GM23338 (cell line): ENCODE measurements around the gene RNASEH2C. TPM values are rescaled to one million over a fixed set of nuclear protein-coding genes. Genes with fewer than 3 reads are reported as not detected.
"Not testable (repeated sequence)": the region's sequence is repeated elsewhere in the genome, so short reads cannot be mapped to it uniquely, and the experiment has no call there.

Experiments used
- ATAC-seq: fragments of 200-7000 bp; cut with Tn5 transposase; 3 replicates; pipeline ENCODE4 v1.9.1; 2020
- DNase-seq: peaks from one replicate; pipeline ENCODE4 v3.0.0-alpha.2; 2015; ENCODE audit warnings: low spot score
- H2AFZ ChIP-seq: fragments of 200-600 bp; sonication (generic); 2 replicates; pipeline ENCODE4 v1.8.0; 2016; ENCODE audit warnings: antibody characterized with exemption, mild to moderate bottlenecking, moderate library complexity
- H3F3A ChIP-seq: fragments of 200-600 bp; sonication (generic); replicated peaks from 2 replicates; pipeline ENCODE4 v1.8.0; 2017; ENCODE audit warnings: antibody characterized with exemption, mixed run types, low read depth
- H3K27ac ChIP-seq: fragments of 200-600 bp; sonication (generic); 2 replicates; pipeline ENCODE4 v1.6.1; 2016; ENCODE audit warnings: low read depth
- H3K27me3 ChIP-seq: fragments of 200-600 bp; sonication (generic); 2 replicates; pipeline ENCODE4 v1.8.0; 2016; ENCODE audit warnings: mild to moderate bottlenecking, mixed run types, moderate library complexity; ENCODE audit not compliant: insufficient read depth
- H3K36me3 ChIP-seq: fragments of 200-600 bp; sonication (generic); 2 replicates; pipeline ENCODE4 v1.8.0; 2016; ENCODE audit warnings: mild to moderate bottlenecking; ENCODE audit not compliant: insufficient read depth
- H3K4me1 ChIP-seq: fragments of 200-600 bp; sonication (generic); 2 replicates; pipeline ENCODE4 v1.8.0; 2016; ENCODE audit warnings: mild to moderate bottlenecking, moderate library complexity; ENCODE audit not compliant: insufficient read depth
- H3K4me2 ChIP-seq: fragments of 200-600 bp; sonication (generic); 2 replicates; pipeline ENCODE4 v1.7.1; 2017; ENCODE audit warnings: mixed run types
- H3K4me3 ChIP-seq: fragments of 200-600 bp; sonication (generic); 2 replicates; pipeline ENCODE4 v1.6.1; 2016; ENCODE audit warnings: mixed run types
- H3K79me2 ChIP-seq: fragments of 200-600 bp; sonication (generic); replicated peaks from 2 replicates; pipeline ENCODE4 v1.8.0; 2017; ENCODE audit warnings: mild to moderate bottlenecking; ENCODE audit not compliant: insufficient read depth
- H3K9me2 ChIP-seq: fragments of 200-600 bp; sonication (generic); 2 replicates; pipeline ENCODE4 v1.8.0; 2017; ENCODE audit not compliant: insufficient read depth
- H4K20me1 ChIP-seq: fragments of 200-600 bp; sonication (generic); replicated peaks from 2 replicates; pipeline ENCODE4 v1.8.0; 2017; ENCODE audit warnings: mild to moderate bottlenecking; ENCODE audit not compliant: insufficient read depth
- H3K27ac Mint-ChIP-seq: 2 replicates; pipeline ENCODE4 v1.8.0; 2020; ENCODE audit warnings: inconsistent platforms, mild to moderate bottlenecking, moderate library complexity, mixed read lengths
- H3K27me3 Mint-ChIP-seq: 3 replicates; pipeline ENCODE4 v1.8.0; 2022; ENCODE audit warnings: low read depth, mild to moderate bottlenecking, moderate library complexity, mixed read lengths, inconsistent platforms; ENCODE audit not compliant: insufficient read depth, poor library complexity
- H3K36me3 Mint-ChIP-seq: 3 replicates; pipeline ENCODE4 v1.8.0; 2021; ENCODE audit warnings: low read depth, mild to moderate bottlenecking, inconsistent platforms, moderate library complexity, mixed read lengths
- H3K4me1 Mint-ChIP-seq: 3 replicates; pipeline ENCODE4 v1.8.0; 2020; ENCODE audit warnings: mild to moderate bottlenecking, inconsistent platforms, mixed read lengths
- H3K4me3 Mint-ChIP-seq: 3 replicates; pipeline ENCODE4 v1.8.0; 2021; ENCODE audit warnings: moderate library complexity, mild to moderate bottlenecking, inconsistent platforms, mixed read lengths
- H3K9me3 Mint-ChIP-seq: 3 replicates; pipeline ENCODE4 v1.8.0; 2020; ENCODE audit warnings: moderate library complexity, mild to moderate bottlenecking, inconsistent platforms, mixed read lengths
- CREB1 ChIP-seq: fragments of 250-450 bp; sonication (Bioruptor Pico); IDR thresholded peaks from 2 replicates; pipeline ENCODE4 v1.5.0; 2020; ENCODE audit warnings: low read depth, mild to moderate bottlenecking, moderate library complexity
- CTCF ChIP-seq, 2 experiments: fragments of 200-600 bp in 1 of 2; sonication (generic) in 1 of 2; conservative IDR thresholded peaks; 2 replicates each; pipeline versions ENCODE4 v1.5.1 to v1.6.1; 2016 to 2017; ENCODE audit warnings: antibody characterized with exemption in 2 of 2, low read depth in 2 of 2, mild to moderate bottlenecking in 2 of 2, moderate library complexity in 1 of 2
- ETS1 ChIP-seq: IDR thresholded peaks from 2 replicates; pipeline ENCODE4 v1.6.1; 2016; ENCODE audit warnings: antibody characterized with exemption
- EZH2 ChIP-seq: fragments of 200-600 bp; sonication (generic); IDR thresholded peaks from one replicate; pipeline ENCODE4 v1.8.0; 2017; ENCODE audit warnings: antibody characterized with exemption, mild to moderate bottlenecking, low read depth; ENCODE audit not compliant: unreplicated experiment
- EZH2phosphoT487 ChIP-seq: fragments of 200-600 bp; sonication (generic); IDR thresholded peaks from one replicate; pipeline ENCODE4 v1.8.1; 2018; ENCODE audit warnings: antibody characterized with exemption; ENCODE audit not compliant: unreplicated experiment
- JUNB ChIP-seq: IDR thresholded peaks from one replicate; pipeline ENCODE4 v1.6.1; 2016; ENCODE audit warnings: antibody characterized with exemption; ENCODE audit not compliant: unreplicated experiment
- NANOG ChIP-seq: IDR thresholded peaks from 2 replicates; pipeline ENCODE4 v1.6.1; 2016; ENCODE audit warnings: antibody characterized with exemption, borderline replicate concordance
- POLR2AphosphoS5 ChIP-seq: IDR thresholded peaks from 2 replicates; pipeline ENCODE4 v1.6.1; 2016; ENCODE audit warnings: antibody characterized with exemption, low read depth
- STAT1 ChIP-seq: IDR thresholded peaks from one replicate; pipeline ENCODE4 v1.6.1; 2016; ENCODE audit warnings: antibody characterized with exemption; ENCODE audit not compliant: unreplicated experiment
- ZNF114 ChIP-seq: fragments of 250-450 bp; sonication (Bioruptor Pico); IDR thresholded peaks from 2 replicates; pipeline ENCODE4 v1.5.0; 2020; ENCODE audit warnings: mild to moderate bottlenecking, moderate library complexity
- ZNF331 ChIP-seq: fragments of 250-450 bp; sonication (Bioruptor Pico); IDR thresholded peaks from 2 replicates; pipeline ENCODE4 v1.5.0; 2020; ENCODE audit warnings: low read depth, mild to moderate bottlenecking, moderate library complexity
- polyA plus RNA-seq: library from polyadenylated mRNA; unstranded; fragments of >200 nt; fragmentation: Nextera tagmentation; extraction: Ambion mirVana; gene quantifications from 2 replicates; pipeline ENCODE4 v1.2.1, GENCODE V29; 2016
- total RNA-seq: library from RNA; depleted of rRNA; stranded (reverse); fragments of >200 nt; shearing (Covaris generic); gene quantifications from 2 replicates; pipeline ENCODE4 v1.2.3, GENCODE V29; 2014
- TF ChIP-seq, protein P1 (sequence below): fragments of 250-450 bp; sonication (Bioruptor Pico); IDR thresholded peaks from 2 replicates; pipeline ENCODE4 v1.5.0; 2020; ENCODE audit warnings: mild to moderate bottlenecking, moderate library complexity

The RNASEH2C gene
- total and polyA plus RNA-seq, 2 experiments from 2014 or later = 37.8 to 73.2 TPM

- H3K27ac ChIP-seq, H3K36me3 Mint-ChIP-seq, H3K4me1 ChIP-seq, H3K4me2 ChIP-seq, H3K27ac Mint-ChIP-seq, ATAC-seq, H3K4me3 Mint-ChIP-seq, H3K36me3 ChIP-seq, DNase-seq, H3F3A ChIP-seq, H3K27me3 ChIP-seq, H3K9me2 ChIP-seq, H3K4me1 Mint-ChIP-seq, H3K27me3 Mint-ChIP-seq, H3K9me3 Mint-ChIP-seq, H2AFZ ChIP-seq, H3K4me3 ChIP-seq, H4K20me1 ChIP-seq, H3K79me2 ChIP-seq: not testable (repeated sequence)
Observed at GRCh38 chr11:65683480-65683879, 37.1 kb downstream of the RNASEH2C start.

- Mint-ChIP-seq H3K27me3 (peaks cover 2% of the 10 kb centered on the region), H3K36me3 (no peaks in the 10 kb centered on the region), H3K4me1 (no peaks in the 10 kb centered on the region), H3K27ac (no peak overlapping the region), H3K9me3 (no peaks in the 10 kb centered on the region), H3K4me3 (no peak overlapping the region)
- H3K27ac ChIP-seq = no peak overlapping the region
- ATAC-seq (no peak), DNase-seq (no peak)
- H3K4me1 ChIP-seq = no peaks in the 10 kb centered on the region
- H4K20me1 ChIP-seq = no peaks in the 10 kb centered on the region
- H3K9me2 ChIP-seq = no peaks in the 10 kb centered on the region
- H3F3A ChIP-seq = no peaks in the 10 kb centered on the region
- no peaks in the 10 kb centered on the region for H3K27me3 ChIP-seq
- H3K36me3 ChIP-seq = no peaks in the 10 kb centered on the region
- H2AFZ ChIP-seq = peak overlapping the region; percentile 47; the same call in 1 of the 2 replicates
- H3K79me2 ChIP-seq = no peaks in the 10 kb centered on the region
- no peak overlapping the region for H3K4me3 ChIP-seq
- H3K4me2 ChIP-seq = no peak overlapping the region
- TF ChIP-seq STAT1 = no peak
- TF ChIP-seq CREB1 = no peak
- TF ChIP-seq, protein P1, sequence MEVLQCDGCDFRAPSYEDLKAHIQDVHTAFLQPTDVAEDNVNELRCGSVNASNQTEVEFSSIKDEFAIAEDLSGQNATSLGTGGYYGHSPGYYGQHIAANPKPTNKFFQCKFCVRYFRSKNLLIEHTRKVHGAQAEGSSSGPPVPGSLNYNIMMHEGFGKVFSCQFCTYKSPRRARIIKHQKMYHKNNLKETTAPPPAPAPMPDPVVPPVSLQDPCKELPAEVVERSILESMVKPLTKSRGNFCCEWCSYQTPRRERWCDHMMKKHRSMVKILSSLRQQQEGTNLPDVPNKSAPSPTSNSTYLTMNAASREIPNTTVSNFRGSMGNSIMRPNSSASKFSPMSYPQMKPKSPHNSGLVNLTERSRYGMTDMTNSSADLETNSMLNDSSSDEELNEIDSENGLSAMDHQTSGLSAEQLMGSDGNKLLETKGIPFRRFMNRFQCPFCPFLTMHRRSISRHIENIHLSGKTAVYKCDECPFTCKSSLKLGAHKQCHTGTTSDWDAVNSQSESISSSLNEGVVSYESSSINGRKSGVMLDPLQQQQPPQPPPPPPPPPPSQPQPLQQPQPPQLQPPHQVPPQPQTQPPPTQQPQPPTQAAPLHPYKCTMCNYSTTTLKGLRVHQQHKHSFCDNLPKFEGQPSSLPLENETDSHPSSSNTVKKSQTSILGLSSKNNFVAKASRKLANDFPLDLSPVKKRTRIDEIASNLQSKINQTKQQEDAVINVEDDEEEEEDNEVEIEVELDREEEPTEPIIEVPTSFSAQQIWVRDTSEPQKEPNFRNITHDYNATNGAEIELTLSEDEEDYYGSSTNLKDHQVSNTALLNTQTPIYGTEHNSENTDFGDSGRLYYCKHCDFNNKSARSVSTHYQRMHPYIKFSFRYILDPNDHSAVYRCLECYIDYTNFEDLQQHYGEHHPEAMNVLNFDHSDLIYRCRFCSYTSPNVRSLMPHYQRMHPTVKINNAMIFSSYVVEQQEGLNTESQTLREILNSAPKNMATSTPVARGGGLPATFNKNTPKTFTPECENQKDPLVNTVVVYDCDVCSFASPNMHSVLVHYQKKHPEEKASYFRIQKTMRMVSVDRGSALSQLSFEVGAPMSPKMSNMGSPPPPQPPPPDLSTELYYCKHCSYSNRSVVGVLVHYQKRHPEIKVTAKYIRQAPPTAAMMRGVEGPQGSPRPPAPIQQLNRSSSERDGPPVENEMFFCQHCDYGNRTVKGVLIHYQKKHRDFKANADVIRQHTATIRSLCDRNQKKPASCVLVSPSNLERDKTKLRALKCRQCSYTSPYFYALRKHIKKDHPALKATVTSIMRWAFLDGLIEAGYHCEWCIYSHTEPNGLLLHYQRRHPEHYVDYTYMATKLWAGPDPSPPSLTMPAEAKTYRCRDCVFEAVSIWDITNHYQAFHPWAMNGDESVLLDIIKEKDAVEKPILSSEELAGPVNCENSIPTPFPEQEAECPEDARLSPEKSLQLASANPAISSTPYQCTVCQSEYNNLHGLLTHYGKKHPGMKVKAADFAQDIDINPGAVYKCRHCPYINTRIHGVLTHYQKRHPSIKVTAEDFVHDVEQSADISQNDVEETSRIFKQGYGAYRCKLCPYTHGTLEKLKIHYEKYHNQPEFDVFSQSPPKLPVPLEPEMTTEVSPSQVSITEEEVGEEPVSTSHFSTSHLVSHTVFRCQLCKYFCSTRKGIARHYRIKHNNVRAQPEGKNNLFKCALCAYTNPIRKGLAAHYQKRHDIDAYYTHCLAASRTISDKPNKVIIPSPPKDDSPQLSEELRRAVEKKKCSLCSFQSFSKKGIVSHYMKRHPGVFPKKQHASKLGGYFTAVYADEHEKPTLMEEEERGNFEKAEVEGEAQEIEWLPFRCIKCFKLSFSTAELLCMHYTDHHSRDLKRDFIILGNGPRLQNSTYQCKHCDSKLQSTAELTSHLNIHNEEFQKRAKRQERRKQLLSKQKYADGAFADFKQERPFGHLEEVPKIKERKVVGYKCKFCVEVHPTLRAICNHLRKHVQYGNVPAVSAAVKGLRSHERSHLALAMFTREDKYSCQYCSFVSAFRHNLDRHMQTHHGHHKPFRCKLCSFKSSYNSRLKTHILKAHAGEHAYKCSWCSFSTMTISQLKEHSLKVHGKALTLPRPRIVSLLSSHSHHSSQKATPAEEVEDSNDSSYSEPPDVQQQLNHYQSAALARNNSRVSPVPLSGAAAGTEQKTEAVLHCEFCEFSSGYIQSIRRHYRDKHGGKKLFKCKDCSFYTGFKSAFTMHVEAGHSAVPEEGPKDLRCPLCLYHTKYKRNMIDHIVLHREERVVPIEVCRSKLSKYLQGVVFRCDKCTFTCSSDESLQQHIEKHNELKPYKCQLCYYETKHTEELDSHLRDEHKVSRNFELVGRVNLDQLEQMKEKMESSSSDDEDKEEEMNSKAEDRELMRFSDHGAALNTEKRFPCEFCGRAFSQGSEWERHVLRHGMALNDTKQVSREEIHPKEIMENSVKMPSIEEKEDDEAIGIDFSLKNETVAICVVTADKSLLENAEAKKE (CRISPR knock-in tag) = no peak
- TF ChIP-seq CTCF (conservative IDR thresholded peaks at IDR 0.05; ENCODE audit: low read depth in 2 of 2) = no peak
- no peak for TF ChIP-seq POLR2AphosphoS5
- TF ChIP-seq ZNF114 (CRISPR knock-in tag) = no peak
- no peak for TF ChIP-seq ETS1
- TF ChIP-seq NANOG = no peak
- no peak for TF ChIP-seq EZH2
- TF ChIP-seq JUNB = no peak
- no peak for TF ChIP-seq EZH2phosphoT487
- no peak for TF ChIP-seq ZNF331 (CRISPR knock-in tag)
Observed at GRCh38 chr11:65680192-65680743, 40.3 kb downstream of the RNASEH2C start.
